IMR-90 (cell line): ENCODE results near the gene CD34. TPM values are rescaled to one million over a fixed set of nuclear protein-coding genes. Genes with fewer than 3 reads are reported as not detected.

Source experiments
- ATAC-seq: fragments of 200-7000 bp; cut with Tn5 transposase; 2 replicates; pipeline ENCODE4 v1.9.1; 2020; ENCODE audit warnings: low read depth, mild to moderate bottlenecking, moderate library complexity
- BruUV-seq: library from RNA; stranded (reverse); fragments of 400-500 nt; replicated peaks from 2 replicates; lab custom pipeline; 2021; lab: Mats Ljungman, UMichigan
- CTCF ChIA-PET: fragments of 300-600 bp; formaldehyde crosslinking; extraction: SDS; loops from one replicate; lab custom pipeline; 2021; ENCODE audit warnings: antibody characterized with exemption; lab: Yijun Ruan, JAX
- POLR2A ChIA-PET: fragments of 300-600 bp; sonication (Branson Sonifier 250); formaldehyde crosslinking; loops from one replicate; lab custom pipeline; 2022; ENCODE audit warnings: antibody characterized with exemption; ENCODE audit not compliant: unreplicated experiment; lab: Charles Lee
- DNase-seq: peaks from one replicate; pipeline ENCODE4 v3.0.0; 2013
- H2AFZ ChIP-seq: replicated peaks from 2 replicates; pipeline ENCODE3; 2013; ENCODE audit warnings: low read length, mild to moderate bottlenecking; ENCODE audit not compliant: poor library complexity
- H2AK5ac ChIP-seq: 2 replicates; pipeline ENCODE4 v1.6.1; 2013; ENCODE audit warnings: low read depth, low read length, inconsistent platforms
- H2AK9ac ChIP-seq: replicated peaks from 2 replicates; pipeline ENCODE3; 2013; ENCODE audit warnings: mild to moderate bottlenecking, low read depth, low read length, moderate library complexity; ENCODE audit not compliant: poor library complexity
- H2BK120ac ChIP-seq: 2 replicates; pipeline ENCODE4 v1.6.1; 2013; ENCODE audit warnings: low read depth, low read length, inconsistent platforms
- H2BK15ac ChIP-seq: 3 replicates; pipeline ENCODE4 v1.6.1; 2013; ENCODE audit warnings: low read depth, low read length, inconsistent platforms
- H2BK20ac ChIP-seq: 2 replicates; pipeline ENCODE4 v1.6.1; 2013; ENCODE audit warnings: low read depth, mild to moderate bottlenecking, inconsistent platforms, low read length, moderate library complexity
- H2BK5ac ChIP-seq: 2 replicates; pipeline ENCODE4 v1.6.1; 2013; ENCODE audit warnings: mild to moderate bottlenecking, low read depth, low read length, inconsistent platforms; ENCODE audit not compliant: poor library complexity, severe bottlenecking
- H3K14ac ChIP-seq: replicated peaks from 2 replicates; pipeline ENCODE4 v1.6.1; 2013; ENCODE audit warnings: low read depth, low read length, inconsistent platforms
- H3K18ac ChIP-seq: 2 replicates; pipeline ENCODE4 v1.6.1; 2013; ENCODE audit warnings: low read depth, low read length, control low read depth
- H3K23ac ChIP-seq: 2 replicates; pipeline ENCODE4 v1.6.1; 2013; ENCODE audit warnings: low read depth, low read length, inconsistent platforms
- H3K27ac ChIP-seq: 2 replicates; pipeline ENCODE4 v1.5.1; 2013; ENCODE audit warnings: mild to moderate bottlenecking, control low read depth, low read length; ENCODE audit not compliant: insufficient read depth
- H3K27me3 ChIP-seq: 2 replicates; pipeline ENCODE4 v1.6.1; 2013; ENCODE audit warnings: low read length; ENCODE audit not compliant: control insufficient read depth, insufficient read depth
- H3K36me3 ChIP-seq: 2 replicates; pipeline ENCODE4 v1.6.1; 2013; ENCODE audit warnings: low read length, mixed read lengths; ENCODE audit not compliant: control insufficient read depth, insufficient read depth
- H3K4ac ChIP-seq: 2 replicates; pipeline ENCODE4 v1.6.1; 2013; ENCODE audit warnings: low read depth, low read length, inconsistent platforms
- H3K4me1 ChIP-seq: 2 replicates; pipeline ENCODE4 v1.6.1; 2013; ENCODE audit warnings: low read length, mixed read lengths; ENCODE audit not compliant: control insufficient read depth, insufficient read depth
- H3K4me2 ChIP-seq: 2 replicates; pipeline ENCODE4 v1.6.1; 2013; ENCODE audit warnings: low read depth, mild to moderate bottlenecking, control low read depth, low read length, moderate library complexity
- H3K4me3 ChIP-seq: 2 replicates; pipeline ENCODE4 v1.5.1; 2013; ENCODE audit warnings: low read depth, mild to moderate bottlenecking, control low read depth, low read length, moderate library complexity; ENCODE audit not compliant: insufficient read depth
- H3K56ac ChIP-seq: 2 replicates; pipeline ENCODE4 v1.6.1; 2013; ENCODE audit warnings: low read length, inconsistent platforms; ENCODE audit not compliant: insufficient read depth; ENCODE audit errors: extremely low read depth
- H3K79me1 ChIP-seq, 2 experiments: 2 replicates each; pipeline ENCODE4 v1.6.1; 2013; ENCODE audit warnings: low read length in 2 of 2, inconsistent platforms in 1 of 2, low read depth in 1 of 2
- H3K9ac ChIP-seq: 2 replicates; pipeline ENCODE4 v1.6.1; 2013; ENCODE audit warnings: low read depth, low read length, control low read depth
- H3K9me1 ChIP-seq: 2 replicates; pipeline ENCODE4 v1.6.1; 2013; ENCODE audit warnings: low read length, inconsistent platforms; ENCODE audit not compliant: insufficient read depth
- H3K9me3 ChIP-seq: 2 replicates; pipeline ENCODE4 v1.6.1; 2013; ENCODE audit warnings: low read length; ENCODE audit not compliant: control insufficient read depth, insufficient read depth
- H4K20me1 ChIP-seq: 2 replicates; pipeline ENCODE4 v1.6.1; 2013; ENCODE audit warnings: low read length, inconsistent platforms; ENCODE audit not compliant: insufficient read depth
- H4K5ac ChIP-seq: 2 replicates; pipeline ENCODE4 v1.6.1; 2013; ENCODE audit warnings: mild to moderate bottlenecking, low read depth, low read length, control low read depth
- H4K8ac ChIP-seq, 2 experiments: 2 replicates each; pipeline ENCODE4 v1.6.1; 2013; ENCODE audit warnings: low read depth in 2 of 2, low read length in 2 of 2, control low read depth in 1 of 2, inconsistent platforms in 1 of 2
- H4K91ac ChIP-seq: 2 replicates; pipeline ENCODE4 v1.6.1; 2013; ENCODE audit warnings: low read depth, low read length, inconsistent platforms; ENCODE audit not compliant: insufficient read depth
- BHLHE40 ChIP-seq: fragments of 150-350 bp; IDR thresholded peaks from 2 replicates; pipeline ENCODE4 v1.6.1; 2016; ENCODE audit warnings: mild to moderate bottlenecking, low read depth, low read length
- CEBPB ChIP-seq: IDR thresholded peaks from 2 replicates; pipeline ENCODE4 v1.6.1; 2012; ENCODE audit warnings: low read depth, low read length, improper control_type of control experiment
- CHD1 ChIP-seq: IDR thresholded peaks from 2 replicates; pipeline ENCODE4 v1.6.1; 2012; ENCODE audit warnings: low read depth, low read length, improper control_type of control experiment
- CTCF ChIP-seq: conservative IDR thresholded peaks from 2 replicates; pipeline ENCODE4 v1.5.1; 2012; ENCODE audit warnings: mild to moderate bottlenecking, low read depth, low read length, improper control_type of control experiment
- ELK1 ChIP-seq: fragments of 150-350 bp; IDR thresholded peaks from 2 replicates; pipeline ENCODE4 v1.6.1; 2016; ENCODE audit warnings: low read depth, mild to moderate bottlenecking, low read length, moderate library complexity, borderline replicate concordance
- FOS ChIP-seq: fragments of 150-350 bp; IDR thresholded peaks from 2 replicates; pipeline ENCODE4 v1.6.1; 2016; ENCODE audit warnings: low read depth, low read length
- MAFK ChIP-seq: IDR thresholded peaks from 2 replicates; pipeline ENCODE4 v1.6.1; 2012; ENCODE audit warnings: low read depth, low read length, improper control_type of control experiment
- MAZ ChIP-seq: IDR thresholded peaks from 2 replicates; pipeline ENCODE4 v1.6.1; 2012; ENCODE audit warnings: low read depth, mild to moderate bottlenecking, low read length, improper control_type of control experiment, moderate library complexity, borderline replicate concordance
- MXI1 ChIP-seq: IDR thresholded peaks from 2 replicates; pipeline ENCODE4 v1.6.1; 2012; ENCODE audit warnings: low read depth, mild to moderate bottlenecking, low read length, moderate library complexity, borderline replicate concordance
- NFE2L2 ChIP-seq: fragments of 150-350 bp; IDR thresholded peaks from 2 replicates; pipeline ENCODE4 v1.6.1; 2016; ENCODE audit warnings: low read depth, mild to moderate bottlenecking, low read length
- POLR2A ChIP-seq: IDR thresholded peaks from 2 replicates; pipeline ENCODE4 v1.6.1; 2012; ENCODE audit warnings: mild to moderate bottlenecking, low read depth, low read length
- RAD21 ChIP-seq: IDR thresholded peaks from 2 replicates; pipeline ENCODE4 v1.6.1; 2012; ENCODE audit warnings: low read length, improper control_type of control experiment
- RCOR1 ChIP-seq: IDR thresholded peaks from 2 replicates; pipeline ENCODE4 v1.6.1; 2012; ENCODE audit warnings: mild to moderate bottlenecking, low read length, improper control_type of control experiment; ENCODE audit not compliant: insufficient replicate concordance
- RFX5 ChIP-seq: IDR thresholded peaks from 2 replicates; pipeline ENCODE4 v1.8.0; 2012; ENCODE audit warnings: low read depth, mild to moderate bottlenecking, low read length, moderate library complexity
- SMC3 ChIP-seq: fragments of 150-350 bp; IDR thresholded peaks from 2 replicates; pipeline ENCODE4 v1.6.1; 2016; ENCODE audit warnings: low read depth, mild to moderate bottlenecking, antibody characterized with exemption, low read length, moderate library complexity
- USF2 ChIP-seq: fragments of 150-350 bp; IDR thresholded peaks from 2 replicates; pipeline ENCODE4 v1.6.1; 2017; ENCODE audit warnings: mild to moderate bottlenecking, antibody characterized with exemption, low read length, low read depth
- WGBS, 2 experiments: methylation state at CpG; one replicate each; pipeline versions ENCODE4 v1.1.5 to v1.1.7; 2013; ENCODE audit warnings: missing lambda C conversion rate in 2 of 2; ENCODE audit not compliant: insufficient read length in 1 of 2; ENCODE audit errors: extremely low coverage in 2 of 2; 5-methylcytosine and 5-hydroxymethylcytosine counted together
- dilution Hi-C: fragments of 300-500 bp; cut with HindIII; formaldehyde crosslinking; loops from one replicate; pipeline ENCODE4 v1.14.3; 2018; ENCODE audit warnings: low sequenced_read_pairs; ENCODE audit not compliant: unreplicated experiment
- in situ Hi-C: fragments of 300-500 bp; cut with MboI; formaldehyde crosslinking; loops from 3 replicates; pipeline ENCODE4 v1.14.3; 2019; ENCODE audit warnings: low sequenced_read_pairs, inconsistent platforms, mixed read lengths
- intact Hi-C: fragments of 100-400 bp; cut with micrococcal nuclease; formaldehyde crosslinking; loops from 2 replicates; pipeline ENCODE4 v1.10.0; 2022
- polyA plus RNA-seq, 3 experiments: library from polyadenylated mRNA; depleted of rRNA; stranded (reverse); fragments of >200 nt; gene quantifications; 2 replicates each; pipeline ENCODE4 v1.2.3, GENCODE V29; 2012; ENCODE audit warnings: low replicate concordance in 1 of 3
- total RNA-seq: library from RNA; depleted of rRNA; stranded (reverse); fragments of >200 nt; gene quantifications from 2 replicates; pipeline ENCODE4 v1.2.3, GENCODE V29; 2012

Gene CD34
- total and polyA plus RNA-seq, 2 of the 4 experiments (the other 2 are of a cell fraction), result 0.14 TPM; not detected in 1

GRCh38 chr1:207851696-207852095, 59.2 kb downstream of the CD34 start:
- Histone ChIP-seq H3K14ac (no peak overlapping the region), H3K9me3 (no peaks in the 10 kb centered on the region), H2BK120ac (no peak overlapping the region), H3K4me1 (no peaks in the 10 kb centered on the region), H3K27ac (no peak overlapping the region), H2AK9ac (no peak overlapping the region), H2BK20ac (no peak overlapping the region), H2AFZ (no peak overlapping the region), H3K23ac (no peak overlapping the region), H3K9ac (no peak overlapping the region), H3K4me2 (no peak overlapping the region), H3K9me1 (peaks cover 2% of the 10 kb centered on the region; the same call in 1 of the 2 replicates), H3K36me3 (no peaks in the 10 kb centered on the region), H2BK5ac (no peak overlapping the region), H4K91ac (no peak overlapping the region), H3K4ac (no peak overlapping the region), H3K56ac (no peak overlapping the region), H2BK15ac (no peak overlapping the region), H4K8ac (no peak overlapping the region), H4K20me1 (no peaks in the 10 kb centered on the region), H2AK5ac (no peak overlapping the region), H3K4me3 (no peak overlapping the region), H3K18ac (no peak overlapping the region), H3K79me1 (peaks cover 0 to under 1% of the 10 kb centered on the region in 2 experiments; a peak in 1 of 4 replicates), H4K5ac (no peak overlapping the region), H3K27me3 (no peaks in the 10 kb centered on the region)
- ChIA-PET POLR2A (no interaction called here), CTCF (interaction anchor here (0.5 kb wide), 1 partner anchor 352 kb away, joined by 3 read pairs; no protein-coding TSS in a partner anchor)
- ATAC-seq (no peak), DNase-seq (no peak)
- WGBS, 2 experiments, result no CpG with 5 or more reads among the region's 4 CpGs
- in situ Hi-C loops, result no loop called here
- BruUV-seq, result no TSS peak
- intact Hi-C loops, result no loop called here
- no peak for TF ChIP-seq NFE2L2
- TF ChIP-seq BHLHE40, result no peak
- TF ChIP-seq RAD21, result no peak
- TF ChIP-seq USF2, result no peak
- no peak for TF ChIP-seq RCOR1
- no peak for TF ChIP-seq CHD1
- TF ChIP-seq MAFK, result no peak
- no peak for TF ChIP-seq SMC3
- no peak for TF ChIP-seq POLR2A
- TF ChIP-seq MAZ, result no peak
- no peak for TF ChIP-seq MXI1
- no peak for TF ChIP-seq RFX5
- no peak for TF ChIP-seq CTCF
- TF ChIP-seq ELK1, result no peak
- TF ChIP-seq CEBPB, result no peak
- no peak for TF ChIP-seq FOS
- dilution Hi-C loops, result no loop called here
